Fibroblast of the conjunctiva (primary cell): Measurements from ENCODE around the gene ICAM4.

Experiments used
- DNase-seq: peaks from one replicate; pipeline ENCODE4 v3.0.0-alpha.2; 2010; ENCODE audit warnings: low read depth

ICAM4 gene

GRCh38 chr19:10291554-10292205 is 4.9 kb downstream of the ICAM4 start:
- no peak for DNase-seq

DNA sequence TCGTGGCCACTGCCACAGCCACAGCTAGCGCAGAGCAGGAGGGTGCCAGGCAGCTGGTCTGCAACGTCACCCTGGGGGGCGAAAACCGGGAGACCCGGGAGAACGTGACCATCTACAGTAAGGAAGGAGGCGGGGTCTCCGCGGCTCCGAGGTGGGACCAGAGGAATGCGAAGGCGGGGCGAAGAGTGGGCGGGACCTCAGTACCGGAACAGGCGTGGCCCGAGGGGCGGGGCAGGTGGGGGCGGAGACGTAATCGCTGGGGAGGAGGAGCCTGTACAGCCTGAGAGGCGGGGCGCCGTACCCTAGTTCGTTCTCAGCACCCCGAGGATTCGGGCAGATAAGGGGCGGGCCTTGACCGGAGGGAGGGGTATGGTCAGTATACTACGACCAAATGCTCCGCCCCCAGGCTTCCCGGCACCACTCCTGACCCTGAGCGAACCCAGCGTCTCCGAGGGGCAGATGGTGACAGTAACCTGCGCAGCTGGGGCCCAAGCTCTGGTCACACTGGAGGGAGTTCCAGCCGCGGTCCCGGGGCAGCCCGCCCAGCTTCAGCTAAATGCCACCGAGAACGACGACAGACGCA is 5.5 kb downstream of the ICAM4 start:
- peak; percentile 16 for DNase-seq

- DNase-seq: no peak
Measured at GRCh38 chr19:10292789-10293636, 6.3 kb downstream of the ICAM4 start.

DNA sequence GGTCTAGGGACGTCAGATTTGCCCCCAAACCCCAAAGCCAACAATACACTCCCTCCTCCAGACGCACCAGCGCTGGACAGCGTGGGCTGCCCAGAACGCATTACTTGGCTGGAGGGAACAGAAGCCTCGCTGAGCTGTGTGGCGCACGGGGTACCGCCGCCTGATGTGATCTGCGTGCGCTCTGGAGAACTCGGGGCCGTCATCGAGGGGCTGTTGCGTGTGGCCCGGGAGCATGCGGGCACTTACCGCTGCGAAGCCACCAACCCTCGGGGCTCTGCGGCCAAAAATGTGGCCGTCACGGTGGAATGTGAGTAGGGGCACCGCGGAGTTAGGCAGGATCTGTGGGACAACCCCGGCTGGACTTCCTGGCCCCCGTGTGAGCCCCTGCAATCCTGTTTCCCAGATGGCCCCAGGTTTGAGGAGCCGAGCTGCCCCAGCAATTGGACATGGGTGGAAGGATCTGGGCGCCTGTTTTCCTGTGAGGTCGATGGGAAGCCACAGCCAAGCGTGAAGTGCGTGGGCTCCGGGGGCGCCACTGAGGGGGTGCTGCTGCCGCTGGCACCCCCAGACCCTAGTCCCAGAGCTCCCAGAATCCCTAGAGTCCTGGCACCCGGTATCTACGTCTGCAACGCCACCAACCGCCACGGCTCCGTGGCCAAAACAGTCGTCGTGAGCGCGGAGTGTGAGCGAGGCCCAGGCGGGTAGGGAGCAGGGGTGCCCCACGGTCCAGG is 7.0 kb downstream of the ICAM4 start:
- no peak for DNase-seq

DNA sequence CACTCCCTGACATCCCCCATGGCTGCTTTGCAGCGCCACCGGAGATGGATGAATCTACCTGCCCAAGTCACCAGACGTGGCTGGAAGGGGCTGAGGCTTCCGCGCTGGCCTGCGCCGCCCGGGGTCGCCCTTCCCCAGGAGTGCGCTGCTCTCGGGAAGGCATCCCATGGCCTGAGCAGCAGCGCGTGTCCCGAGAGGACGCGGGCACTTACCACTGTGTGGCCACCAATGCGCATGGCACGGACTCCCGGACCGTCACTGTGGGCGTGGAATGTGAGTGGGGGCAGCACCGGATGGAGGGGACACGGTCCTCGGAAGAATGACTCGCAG is 7.6 kb downstream of the ICAM4 start:
- no peak for DNase-seq

GRCh38 chr19:10295305-10295846 is 8.6 kb downstream of the ICAM4 start:
- no peak for DNase-seq

DNA sequence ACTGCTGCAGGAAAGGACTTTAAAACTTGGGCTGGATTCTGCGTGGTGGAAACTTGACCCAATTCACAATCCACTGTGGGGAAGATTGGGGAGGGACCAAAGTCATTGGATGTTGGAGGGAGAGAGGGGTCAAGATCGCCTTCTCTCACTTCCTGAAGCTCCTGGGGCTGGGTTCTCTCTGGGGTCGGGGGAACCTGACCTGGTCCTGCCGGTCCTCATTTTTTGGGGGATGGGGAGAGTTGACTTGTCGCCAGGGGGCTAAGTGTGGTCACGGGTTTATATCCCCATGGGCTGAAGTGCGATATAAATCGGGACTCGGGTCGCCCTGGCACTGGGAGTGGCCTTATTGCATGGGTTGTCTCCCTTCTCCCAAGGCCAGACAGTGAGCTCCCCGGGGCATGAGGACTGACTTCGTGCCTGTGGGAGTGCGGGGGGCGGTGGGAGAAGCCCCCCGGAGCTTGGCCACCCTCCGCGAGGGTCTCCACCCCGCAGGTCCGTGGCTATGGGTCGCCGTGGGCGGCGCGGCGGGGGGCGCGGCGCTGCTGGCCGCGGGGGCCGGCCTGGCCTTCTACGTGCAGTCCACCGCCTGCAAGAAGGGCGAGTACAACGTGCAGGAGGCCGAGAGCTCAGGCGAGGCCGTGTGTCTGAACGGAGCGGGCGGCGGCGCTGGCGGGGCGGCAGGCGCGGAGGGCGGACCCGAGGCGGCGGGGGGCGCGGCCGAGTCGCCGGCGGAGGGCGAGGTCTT is 9.3 kb downstream of the ICAM4 start:
- DNase-seq: no peak

DNA sequence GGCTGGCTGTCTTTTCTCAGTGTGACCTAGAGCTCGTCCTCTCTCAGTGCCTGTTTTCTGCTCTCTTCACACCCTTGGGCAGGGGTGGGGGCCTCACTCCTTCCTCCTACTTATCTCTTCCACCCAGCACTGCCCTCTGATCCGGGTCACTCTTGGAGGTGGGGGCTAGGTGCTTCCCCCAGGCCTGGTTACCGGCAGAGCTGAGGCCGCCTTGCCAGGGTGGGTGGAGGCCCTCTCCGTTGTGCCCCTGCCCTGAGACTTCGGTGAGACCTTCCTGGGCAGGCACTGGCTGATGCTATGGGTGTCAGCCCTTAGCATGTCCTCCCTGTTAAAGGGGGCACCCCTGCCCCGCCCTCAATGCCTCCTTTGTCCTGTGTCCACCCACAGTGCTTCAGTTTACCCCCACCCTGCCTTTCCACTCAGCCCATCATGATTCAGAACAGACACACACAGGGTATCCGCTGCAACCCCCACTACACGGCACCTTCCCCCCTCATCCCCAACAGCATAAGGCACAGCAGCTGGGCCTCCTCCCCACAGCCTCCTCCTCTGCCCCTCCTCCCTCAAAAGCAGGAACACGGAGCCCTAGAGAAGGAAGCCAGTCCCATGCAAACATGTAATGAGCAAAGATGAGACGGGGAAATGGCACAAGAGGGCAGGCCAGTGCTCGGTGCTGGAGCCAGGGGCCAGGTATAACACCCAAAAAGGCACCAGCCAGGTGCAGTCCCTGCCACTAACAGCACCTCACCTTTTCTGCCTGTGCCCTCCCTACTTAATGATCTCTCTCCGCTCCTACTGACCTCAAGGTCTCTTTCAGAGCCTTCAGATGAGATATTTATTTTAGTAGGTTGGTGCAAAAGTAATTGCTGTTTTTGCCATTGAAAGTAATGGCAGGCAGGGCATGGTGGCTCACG is 13.0 kb downstream of the ICAM4 start:
- DNase-seq: no peak

DNA sequence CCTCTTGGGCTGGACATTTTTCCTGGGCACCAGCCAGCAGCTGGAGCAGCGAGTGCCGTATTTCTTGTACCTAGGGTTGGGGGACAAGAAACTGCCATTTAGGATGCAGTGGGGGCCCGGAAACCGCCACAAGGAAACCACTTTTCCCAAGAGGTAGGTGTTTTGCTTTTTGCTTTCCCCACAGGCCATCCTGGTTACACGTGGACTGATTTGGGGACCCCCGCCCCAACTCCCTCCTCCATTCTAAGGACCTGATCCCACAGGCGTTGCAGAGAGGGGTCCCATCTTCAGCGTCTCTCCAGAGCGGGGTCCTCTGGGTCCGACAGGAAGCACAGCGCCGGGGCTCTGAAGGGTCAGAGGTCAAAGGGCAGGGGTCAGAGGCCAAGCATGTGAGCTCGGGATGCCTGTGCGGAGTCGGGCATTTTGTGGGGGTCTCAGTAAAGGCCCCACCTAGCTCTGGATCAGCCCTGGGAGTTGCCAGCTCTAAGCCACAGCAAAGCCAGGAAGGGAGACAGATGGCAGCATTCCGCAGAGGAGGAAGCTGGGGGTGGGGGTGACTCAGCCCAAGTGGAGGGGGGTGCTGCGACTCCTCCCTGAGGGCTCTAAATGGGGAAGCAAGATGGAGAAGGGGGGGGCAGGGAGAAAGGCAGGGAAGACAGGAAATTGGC is 18.5 kb downstream of the ICAM4 start:
- DNase-seq: no peak

DNA sequence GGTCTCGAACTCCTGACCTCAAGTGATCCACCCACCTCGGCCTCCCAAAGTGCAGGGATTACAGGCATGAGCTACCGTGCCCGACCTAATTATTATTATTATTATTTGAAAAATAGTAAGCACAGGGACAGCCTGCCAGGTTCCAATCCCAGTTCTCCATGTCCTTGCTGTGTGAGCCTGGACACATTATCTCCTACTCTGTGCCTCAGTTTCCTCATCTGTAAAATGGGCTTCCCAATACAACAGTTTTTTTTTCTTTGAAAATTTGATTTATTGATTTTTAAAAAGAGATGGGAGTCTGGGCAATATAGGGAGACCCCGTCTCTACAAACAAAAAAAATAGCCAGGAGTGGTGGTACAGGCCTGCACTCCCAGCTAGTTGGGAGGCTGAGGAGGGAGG is 19.6 kb downstream of the ICAM4 start:
- no peak for DNase-seq

DNA sequence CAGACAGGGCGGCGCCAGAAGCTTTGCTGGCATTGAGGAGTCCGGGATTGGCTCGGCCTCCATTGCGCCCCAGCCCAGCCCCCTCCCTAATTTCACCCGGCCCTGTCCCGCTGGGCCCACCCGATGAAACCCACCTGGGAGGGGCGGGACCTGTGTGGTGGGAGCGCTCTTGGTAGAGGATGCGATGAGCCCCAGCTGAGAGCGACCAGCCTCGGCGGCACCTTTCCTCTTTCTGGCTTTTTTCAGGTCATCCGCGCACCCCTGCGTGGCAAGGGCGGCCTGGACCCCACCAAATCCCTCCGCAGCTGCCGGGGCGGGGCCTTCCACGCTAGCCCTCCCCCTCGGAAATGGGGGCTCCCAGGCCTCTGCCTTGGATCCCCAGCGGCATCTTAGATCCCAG is 22.7 kb downstream of the ICAM4 start, which contains the start of gene ZGLP1:
TSS of gene ZGLP1 (minus strand) at position 393 of the 400 bp plus-strand sequence.
- no peak for DNase-seq

DNA sequence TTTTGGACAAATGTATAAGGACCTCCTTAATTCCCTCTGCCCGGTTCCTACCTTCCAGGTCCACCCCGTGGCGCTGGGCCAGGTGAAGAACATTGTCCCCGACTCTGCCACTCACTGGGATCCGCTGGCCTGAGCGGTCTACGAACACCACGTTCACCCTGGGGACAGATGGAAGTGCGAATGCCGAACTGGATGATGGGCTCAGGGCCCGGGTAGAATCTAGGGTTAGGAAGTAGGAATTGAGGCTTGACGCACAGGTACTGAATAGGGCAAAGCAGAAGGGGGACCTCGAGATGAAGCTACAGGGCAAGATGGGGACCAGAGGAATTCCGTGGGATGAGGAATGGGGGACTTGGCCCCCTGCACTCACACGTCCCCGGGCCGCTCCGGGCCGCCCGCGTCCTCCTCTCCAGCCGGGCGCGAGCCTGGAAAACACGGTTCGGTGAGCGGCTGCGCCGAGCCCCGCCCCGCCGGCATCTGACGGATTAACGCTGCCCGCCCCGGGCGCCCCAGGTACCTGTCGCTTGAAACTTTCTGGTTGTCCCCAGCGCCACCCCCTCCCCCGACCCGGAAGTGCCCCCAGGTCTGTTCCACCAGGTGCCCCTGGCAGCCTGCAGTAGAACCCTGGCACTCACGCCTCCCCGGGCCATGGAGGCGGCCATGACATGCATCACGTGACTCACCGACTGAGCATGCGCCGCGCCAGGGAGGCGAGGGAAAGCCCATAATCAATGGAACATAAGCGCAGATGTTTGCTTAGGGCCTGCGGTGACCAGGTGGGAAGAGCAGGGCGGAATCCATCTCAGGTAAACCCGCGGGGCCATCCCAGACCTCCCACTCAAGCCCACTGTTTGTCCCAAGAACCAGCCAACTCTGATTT is 28.8 kb downstream of the ICAM4 start, which contains the start of gene FDX2:
TSS of gene FDX2 (minus strand) at position 681 of the 880 bp plus-strand sequence. CDS start at position 662, 19 bp downstream.
- peak; percentile 55 for DNase-seq

- no peak for DNase-seq
Measured at GRCh38 chr19:10316229-10317044, 29.7 kb downstream of the ICAM4 start.

DNA sequence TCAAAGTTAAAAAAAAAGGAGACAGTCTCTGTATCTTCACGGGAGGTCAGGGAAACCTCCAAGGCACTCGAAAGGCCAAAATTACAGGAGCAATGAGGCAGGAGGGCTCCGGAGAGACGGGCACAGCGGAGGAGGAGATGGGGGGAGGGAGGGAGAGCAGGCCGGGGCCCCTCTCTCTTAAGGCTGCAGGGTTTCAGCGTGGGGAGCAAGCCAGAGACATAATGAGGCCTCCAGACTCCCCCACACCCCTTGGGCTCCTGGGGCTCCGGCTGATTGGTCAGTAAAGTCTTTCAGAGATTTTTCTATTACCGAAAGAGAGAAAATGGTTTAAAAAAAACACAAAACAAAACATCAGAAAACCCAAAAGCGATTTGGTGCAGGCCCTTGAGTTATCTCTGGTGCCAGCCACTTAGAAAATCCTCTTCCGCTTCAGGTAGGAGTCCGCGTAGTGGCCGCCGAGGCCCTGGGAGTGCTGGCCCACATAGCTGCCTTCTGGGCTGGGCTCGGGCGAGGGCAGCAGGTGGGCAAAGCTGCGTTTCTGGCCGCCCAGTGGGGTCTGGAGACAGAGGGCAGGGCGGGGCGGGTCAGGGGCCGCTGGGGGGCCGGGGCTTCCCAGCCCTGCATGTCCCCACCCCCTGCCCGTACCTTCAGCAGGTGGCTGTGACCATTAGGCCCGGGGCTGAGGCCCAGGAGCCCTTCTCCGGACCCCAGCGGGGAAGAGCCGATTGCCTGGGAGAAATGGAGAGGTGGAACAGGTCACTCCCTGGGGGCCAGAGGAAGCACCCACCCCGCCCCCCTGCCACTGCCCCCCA is 30.5 kb downstream of the ICAM4 start:
- no peak for DNase-seq

GRCh38 chr19:10317857-10318462 is 31.2 kb downstream of the ICAM4 start:
- DNase-seq: no peak
